Immature natural killer cell (primary cell): ENCODE results near the gene CCDC39. TPM values are rescaled to one million over a fixed set of nuclear protein-coding genes. Genes with fewer than 3 reads are reported as not detected.

Source experiments
- DNase-seq, 3 donors: peaks; one replicate each; pipeline ENCODE4 v3.0.0; 2022; ENCODE audit warnings: mixed read lengths in 1 of 3
- H3K27ac Mint-ChIP-seq, 6 donors: one replicate each; pipeline ENCODE4 v1.8.0; 2020; ENCODE audit warnings: mixed read lengths in 6 of 6, mild to moderate bottlenecking in 5 of 6, inconsistent platforms in 4 of 6, moderate library complexity in 3 of 6
- H3K27me3 Mint-ChIP-seq, 3 donors: one replicate each; pipeline ENCODE4 v1.8.0; 2020 to 2021; ENCODE audit warnings: low read depth in 3 of 3, mild to moderate bottlenecking in 3 of 3, mixed read lengths in 3 of 3, moderate library complexity in 3 of 3, inconsistent platforms in 1 of 3
- H3K36me3 Mint-ChIP-seq, 3 donors: one replicate each; pipeline ENCODE4 v1.8.0; 2020; ENCODE audit warnings: mixed read lengths in 3 of 3, inconsistent platforms in 2 of 3, mild to moderate bottlenecking in 2 of 3
- H3K4me1 Mint-ChIP-seq, 2 donors: one replicate each; pipeline ENCODE4 v1.8.0; 2020; ENCODE audit warnings: inconsistent platforms in 2 of 2, mild to moderate bottlenecking in 2 of 2, mixed read lengths in 2 of 2, moderate library complexity in 1 of 2
- H3K4me3 Mint-ChIP-seq, 5 donors: one replicate each; pipeline ENCODE4 v1.8.0; 2020; ENCODE audit warnings: mild to moderate bottlenecking in 5 of 5, mixed read lengths in 5 of 5, inconsistent platforms in 3 of 5, moderate library complexity in 3 of 5
- H3K9me3 Mint-ChIP-seq, 6 donors: one replicate each; pipeline ENCODE4 v1.8.0; 2020; ENCODE audit warnings: mild to moderate bottlenecking in 6 of 6, mixed read lengths in 6 of 6, inconsistent platforms in 4 of 6, moderate library complexity in 3 of 6
- polyA plus RNA-seq, 3 donors: library from polyadenylated mRNA; unstranded; fragments of 300-500 nt; fragmentation: Illumina TruSeq; gene quantifications; one replicate each; pipeline ENCODE4 v1.2.3, GENCODE V29; 2021

Gene CCDC39
- polyA plus RNA-seq, 3 donors from 2014 or later, result not detected

DNA sequence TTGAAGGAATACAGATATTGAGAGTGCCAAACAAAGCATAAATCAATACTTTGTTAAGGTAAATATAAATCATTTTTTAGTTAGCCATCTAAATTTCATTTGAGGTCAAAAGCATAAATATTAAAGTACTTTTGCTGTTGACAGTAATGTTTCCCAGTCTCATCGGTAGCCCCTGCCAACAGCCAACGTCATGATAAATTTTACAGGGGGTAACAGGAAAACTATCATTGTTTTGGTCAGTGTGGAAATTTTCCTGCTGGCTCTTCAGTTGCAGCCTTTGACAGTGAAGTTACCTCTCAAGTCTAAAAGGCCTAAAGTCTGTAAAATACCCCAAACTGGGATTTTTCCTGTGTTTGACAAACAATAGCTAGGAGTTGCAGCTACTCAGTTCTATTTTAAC is 114.6 kb downstream of the CCDC39 start:
- no peak overlapping the region for H3K4me3 Mint-ChIP-seq
- H3K9me3 Mint-ChIP-seq, result peaks cover 0 to 6% (median 2%) of the 10 kb centered on the region in 6 donors
- H3K36me3 Mint-ChIP-seq, result no peaks in the 10 kb centered on the region
- peaks cover 2 to 6% (median 3%) of the 10 kb centered on the region in 3 donors for H3K27me3 Mint-ChIP-seq
- DNase-seq, result no peak
- no peak overlapping the region for H3K27ac Mint-ChIP-seq
- H3K4me1 Mint-ChIP-seq, result no peaks in the 10 kb centered on the region

Other genes starting within 250 kb of the CCDC39 start
- gene TTC14, start 77.3 kb downstream of the CCDC39 start, polyA plus RNA-seq, result 10 to 100 TPM; 14.6 to 17.9 (median 17.7) TPM
- 10 to 100 TPM; 38.0 to 46.9 (median 42.0) TPM for gene FXR1, start 233.2 kb upstream of the CCDC39 start, polyA plus RNA-seq